IPS-20b (cell line): Measurements from ENCODE around the gene CITED4.

Source experiments
- H3K27ac ChIP-seq: one replicate; pipeline ENCODE4 v1.5.1; 2013; ENCODE audit warnings: low read length
- H3K27me3 ChIP-seq: 2 replicates; pipeline ENCODE4 v1.6.1; 2013; ENCODE audit warnings: mild to moderate bottlenecking, low read length, inconsistent platforms; ENCODE audit not compliant: insufficient read depth
- H3K36me3 ChIP-seq: 2 replicates; pipeline ENCODE4 v1.6.1; 2013; ENCODE audit warnings: low read depth, mild to moderate bottlenecking, inconsistent platforms, low read length, moderate library complexity; ENCODE audit not compliant: insufficient read depth
- H3K4me1 ChIP-seq: 2 replicates; pipeline ENCODE4 v1.6.1; 2013; ENCODE audit warnings: mild to moderate bottlenecking, control low read depth, inconsistent platforms, low read length, moderate library complexity; ENCODE audit not compliant: insufficient read depth
- H3K4me3 ChIP-seq: 2 replicates; pipeline ENCODE4 v1.5.1; 2013; ENCODE audit warnings: mild to moderate bottlenecking, low read length, inconsistent platforms
- H3K9ac ChIP-seq: 2 replicates; pipeline ENCODE4 v1.6.1; 2013; ENCODE audit warnings: low read depth, mild to moderate bottlenecking, inconsistent platforms, low read length, moderate library complexity
- H3K9me3 ChIP-seq: 2 replicates; pipeline ENCODE4 v1.6.1; 2013; ENCODE audit warnings: mild to moderate bottlenecking, low read depth, low read length, inconsistent platforms; ENCODE audit not compliant: insufficient read depth

The CITED4 gene

DNA sequence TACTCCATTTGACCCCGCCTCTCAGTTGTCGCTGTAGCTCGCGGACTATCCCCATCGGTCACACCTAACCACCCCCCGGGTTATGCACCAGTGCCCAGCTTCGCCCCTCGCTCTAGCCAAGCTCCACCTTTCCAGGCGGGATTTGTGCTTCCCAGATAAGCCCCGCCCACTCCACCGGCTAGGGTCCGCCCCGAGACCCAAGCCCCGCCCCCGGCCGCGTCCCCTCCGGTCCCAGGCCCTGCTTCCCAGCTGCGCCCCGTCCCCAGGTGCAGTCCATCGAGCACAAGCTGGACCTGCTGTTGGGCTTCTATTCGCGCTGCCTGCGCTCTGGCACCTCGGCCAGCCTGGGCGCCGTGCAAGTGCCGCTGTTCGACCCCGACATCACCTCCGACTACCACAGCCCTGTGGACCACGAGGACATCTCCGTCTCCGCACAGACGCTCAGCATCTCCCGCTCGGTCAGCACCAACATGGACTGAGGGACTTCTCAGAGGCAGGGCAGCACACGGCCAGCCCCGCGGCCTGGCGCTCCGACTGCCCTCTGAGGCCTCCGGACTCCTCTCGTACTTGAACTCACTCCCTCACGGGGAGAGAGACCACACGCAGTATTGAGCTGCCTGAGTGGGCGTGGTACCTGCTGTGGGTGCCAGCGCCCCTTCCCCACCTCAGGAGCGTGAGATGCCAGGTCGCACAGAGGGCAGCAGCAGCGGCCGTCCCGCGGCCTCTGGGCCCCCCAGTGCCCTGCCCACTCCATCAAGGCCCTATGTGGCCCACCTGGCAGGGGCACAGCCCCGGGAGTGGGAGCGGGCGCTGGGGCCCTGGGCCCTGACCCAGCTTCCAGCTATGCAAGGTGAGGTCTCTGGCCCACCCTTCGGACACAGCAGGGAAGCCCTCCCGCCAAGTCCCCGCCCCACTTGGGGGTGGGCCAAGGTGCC lies 23.9 kb downstream of the CITED4 start:
- no peak overlapping the region for H3K9ac ChIP-seq
- H3K4me1 ChIP-seq = no peaks in the 10 kb centered on the region
- H3K4me3 ChIP-seq = no peak overlapping the region
- no peak overlapping the region for H3K27ac ChIP-seq
- H3K27me3 ChIP-seq = no peaks in the 10 kb centered on the region
- no peaks in the 10 kb centered on the region for H3K9me3 ChIP-seq
- H3K36me3 ChIP-seq = no peaks in the 10 kb centered on the region

DNA sequence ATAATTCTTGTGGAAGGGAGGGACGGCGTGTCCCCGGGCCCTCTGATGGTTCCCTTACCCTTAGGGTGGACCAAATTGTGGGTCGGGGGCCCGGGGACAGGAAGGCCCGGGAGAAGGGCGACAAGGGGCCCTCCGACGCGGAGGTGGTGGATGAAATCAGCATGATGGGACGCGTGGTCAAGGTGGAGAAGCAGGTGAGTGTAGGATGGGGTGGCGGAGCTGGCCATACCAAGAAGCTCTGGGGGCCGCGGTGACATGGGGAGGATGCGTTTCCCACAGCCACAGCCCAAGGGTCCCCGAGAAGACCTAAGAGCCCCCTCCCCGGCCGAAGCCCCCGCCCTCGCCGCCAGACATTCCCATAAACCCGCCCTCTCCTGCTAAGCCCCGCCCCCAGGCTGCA lies 24.6 kb downstream of the CITED4 start:
- Histone ChIP-seq H3K4me1 (no peaks in the 10 kb centered on the region), H3K36me3 (no peaks in the 10 kb centered on the region), H3K27ac (no peak overlapping the region), H3K9me3 (no peaks in the 10 kb centered on the region), H3K9ac (no peak overlapping the region), H3K4me3 (no peak overlapping the region), H3K27me3 (no peaks in the 10 kb centered on the region)

DNA sequence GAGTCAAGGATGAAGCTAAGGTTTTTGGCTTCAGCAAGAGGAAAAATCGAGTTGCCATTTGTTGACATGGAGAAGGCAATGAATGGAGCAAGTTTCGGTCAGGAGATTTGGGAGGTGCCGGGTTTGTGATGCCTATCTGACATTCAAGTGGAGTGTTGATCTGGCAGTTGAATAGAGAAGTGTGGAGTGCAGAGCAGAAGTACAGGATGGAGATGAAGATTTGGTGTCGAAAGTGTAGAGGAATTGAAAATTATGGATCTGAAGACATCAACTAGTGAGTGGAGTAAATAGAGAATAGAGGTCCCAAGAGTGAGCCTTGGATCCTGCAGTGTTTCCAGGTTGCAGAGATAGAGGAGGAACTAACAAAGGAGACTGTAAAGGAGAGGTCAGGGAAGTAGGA lies 25.9 kb downstream of the CITED4 start:
- Histone ChIP-seq H3K9ac (no peak overlapping the region), H3K9me3 (no peaks in the 10 kb centered on the region), H3K27ac (no peak overlapping the region), H3K27me3 (no peaks in the 10 kb centered on the region), H3K4me3 (no peak overlapping the region), H3K4me1 (no peaks in the 10 kb centered on the region), H3K36me3 (no peaks in the 10 kb centered on the region)

DNA sequence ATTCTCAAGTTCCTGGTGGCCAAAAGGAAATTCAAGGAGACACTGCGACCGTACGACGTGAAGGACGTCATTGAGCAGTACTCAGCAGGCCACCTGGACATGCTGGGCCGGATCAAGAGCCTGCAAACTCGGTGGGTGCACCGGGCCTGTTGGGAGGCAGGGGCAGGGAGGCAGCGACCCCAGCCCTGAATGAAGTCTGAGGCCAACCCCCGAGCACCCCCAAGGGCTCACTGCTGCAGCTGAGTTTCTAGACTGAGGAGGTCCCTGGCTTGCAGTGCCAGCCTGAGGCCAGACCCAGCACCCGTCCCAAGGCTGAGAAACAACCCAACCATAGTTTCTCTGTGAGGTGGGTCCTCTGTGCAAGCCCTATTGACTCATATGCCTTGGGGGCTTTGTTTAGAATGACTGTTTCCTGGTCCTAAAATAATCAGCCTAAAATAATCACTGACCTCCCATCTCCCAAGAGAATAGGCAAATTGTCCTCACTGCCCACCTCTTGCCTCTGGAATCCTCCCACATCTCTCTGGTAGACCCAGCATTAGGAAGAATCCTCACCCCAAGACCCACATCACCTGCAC lies 27.1 kb downstream of the CITED4 start:
- H3K27ac ChIP-seq = no peak overlapping the region
- H3K4me3 ChIP-seq = no peak overlapping the region
- no peaks in the 10 kb centered on the region for H3K27me3 ChIP-seq
- no peak overlapping the region for H3K9ac ChIP-seq
- H3K9me3 ChIP-seq = no peaks in the 10 kb centered on the region
- no peaks in the 10 kb centered on the region for H3K4me1 ChIP-seq
- no peaks in the 10 kb centered on the region for H3K36me3 ChIP-seq

DNA sequence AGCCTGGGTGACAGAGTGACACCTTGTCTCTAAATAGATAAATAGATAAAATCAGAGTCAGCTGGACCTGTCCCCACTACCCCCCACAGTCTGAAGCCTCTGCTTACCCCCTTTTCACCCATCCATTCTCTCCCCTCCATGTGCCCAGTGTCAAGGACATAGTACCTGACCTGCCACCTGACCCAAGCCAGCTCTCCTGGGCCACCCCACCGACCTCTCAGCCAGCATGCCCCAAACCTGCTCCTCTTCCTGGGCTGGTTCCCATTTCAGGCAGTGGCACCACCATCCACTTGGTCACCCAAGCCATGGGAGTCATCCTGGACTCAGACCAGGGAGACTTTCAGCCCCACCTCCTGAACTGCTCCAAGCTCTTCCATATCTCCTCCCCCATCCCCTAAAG lies 28.2 kb downstream of the CITED4 start:
- Histone ChIP-seq H3K9me3 (no peaks in the 10 kb centered on the region), H3K36me3 (no peaks in the 10 kb centered on the region), H3K9ac (no peak overlapping the region; the same call in 1 of the 2 replicates), H3K27ac (no peak overlapping the region), H3K4me1 (no peaks in the 10 kb centered on the region), H3K4me3 (no peak overlapping the region), H3K27me3 (no peaks in the 10 kb centered on the region)

DNA sequence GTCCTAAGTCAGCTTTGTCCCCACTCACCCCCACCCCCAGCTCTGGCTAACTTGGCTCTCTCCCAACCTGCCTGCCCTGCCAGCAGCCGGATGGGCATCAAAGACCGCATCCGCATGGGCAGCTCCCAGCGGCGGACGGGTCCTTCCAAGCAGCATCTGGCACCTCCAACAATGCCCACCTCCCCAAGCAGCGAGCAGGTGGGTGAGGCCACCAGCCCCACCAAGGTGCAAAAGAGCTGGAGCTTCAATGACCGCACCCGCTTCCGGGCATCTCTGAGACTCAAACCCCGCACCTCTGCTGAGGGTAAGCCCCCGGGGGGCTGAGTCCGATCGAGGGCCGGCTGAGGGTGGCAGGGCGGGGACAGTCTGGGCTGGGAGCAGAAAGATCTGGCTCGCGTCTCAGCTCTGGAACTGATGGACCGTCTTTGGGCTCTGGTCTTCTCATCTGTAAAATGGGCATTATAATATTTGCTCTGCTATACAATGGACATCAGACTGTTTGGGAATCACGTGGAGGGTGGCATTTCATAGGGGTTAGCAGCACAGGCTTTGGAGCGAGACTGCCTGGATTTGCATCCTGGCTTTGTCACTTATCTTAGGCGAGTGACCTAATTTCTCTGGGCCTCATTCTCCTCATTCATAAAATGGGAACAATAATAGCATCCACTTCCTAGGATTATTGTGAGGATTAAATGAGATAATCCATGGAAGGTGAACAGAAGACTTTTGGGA lies 31.0 kb downstream of the CITED4 start:
- no peaks in the 10 kb centered on the region for H3K9me3 ChIP-seq
- no peak overlapping the region for H3K27ac ChIP-seq
- H3K4me3 ChIP-seq = no peak overlapping the region
- H3K36me3 ChIP-seq = no peaks in the 10 kb centered on the region
- H3K9ac ChIP-seq = no peak overlapping the region
- H3K27me3 ChIP-seq = no peaks in the 10 kb centered on the region
- H3K4me1 ChIP-seq = no peaks in the 10 kb centered on the region

DNA sequence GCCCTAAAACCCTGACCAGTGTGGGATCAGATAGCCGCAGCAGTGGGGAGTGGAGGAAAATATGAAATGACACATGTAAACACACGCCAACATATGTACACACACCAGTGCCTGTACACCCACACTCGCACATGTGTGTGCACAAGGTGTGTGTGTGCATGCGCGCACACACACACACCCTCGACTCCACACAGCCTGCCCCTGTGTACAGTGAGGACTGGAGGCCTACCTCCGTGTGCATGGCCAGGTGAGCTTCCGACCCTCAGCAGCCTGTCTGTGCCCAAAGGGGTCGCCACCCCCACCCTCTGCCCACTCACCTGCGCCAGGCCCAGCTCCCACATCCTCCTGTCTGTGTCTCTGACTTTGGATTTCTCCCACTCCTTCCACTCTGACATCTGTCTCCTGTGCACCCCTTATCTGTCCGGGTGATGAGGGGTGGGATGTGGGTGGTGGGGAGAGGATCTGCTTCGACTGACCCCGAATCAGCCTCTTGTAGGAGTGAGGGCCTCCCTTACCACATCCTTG lies 31.7 kb downstream of the CITED4 start:
- H3K27me3 ChIP-seq = no peaks in the 10 kb centered on the region
- no peaks in the 10 kb centered on the region for H3K9me3 ChIP-seq
- no peak overlapping the region for H3K27ac ChIP-seq
- H3K4me3 ChIP-seq = no peak overlapping the region
- no peak overlapping the region for H3K9ac ChIP-seq
- no peaks in the 10 kb centered on the region for H3K36me3 ChIP-seq
- H3K4me1 ChIP-seq = 0 out of 2 replicates have a peak, but pooled peaks cover 3% of the 10 kb centered on the region

DNA sequence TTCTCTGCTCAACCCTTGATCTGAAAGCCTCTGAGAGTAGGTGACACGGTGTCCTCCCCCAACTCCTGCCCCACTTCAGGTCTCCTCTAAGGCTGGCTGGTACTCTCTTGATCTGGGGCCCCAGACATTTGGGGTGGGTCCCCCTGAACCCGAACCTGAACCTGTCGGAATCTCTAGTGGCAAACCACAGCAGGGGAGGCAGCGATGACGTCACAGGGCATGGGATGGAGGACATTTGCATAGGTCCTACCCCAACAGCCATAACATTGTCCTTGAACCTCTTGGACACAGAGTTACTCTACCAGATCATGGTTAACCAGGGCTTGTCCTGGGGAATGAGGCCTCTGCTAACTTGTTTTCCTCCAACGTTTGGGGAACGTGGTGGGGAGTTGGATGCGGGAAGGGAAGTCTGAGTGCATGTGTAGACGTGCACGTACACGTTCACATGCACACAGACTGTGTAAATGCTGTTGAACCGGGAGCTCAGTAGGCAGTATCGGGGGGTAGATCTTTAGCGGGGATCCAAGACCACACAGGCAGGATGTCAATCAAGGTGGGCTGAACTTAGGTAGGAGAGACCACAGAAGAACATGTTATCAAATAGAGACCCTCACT lies 32.4 kb downstream of the CITED4 start:
- H3K4me1 ChIP-seq = peaks cover 8% of the 10 kb centered on the region; the same call in 1 of the 2 replicates
- no peak overlapping the region for H3K9ac ChIP-seq
- no peak overlapping the region for H3K27ac ChIP-seq
- no peaks in the 10 kb centered on the region for H3K9me3 ChIP-seq
- no peak overlapping the region for H3K4me3 ChIP-seq
- H3K27me3 ChIP-seq = no peaks in the 10 kb centered on the region
- H3K36me3 ChIP-seq = no peaks in the 10 kb centered on the region

DNA sequence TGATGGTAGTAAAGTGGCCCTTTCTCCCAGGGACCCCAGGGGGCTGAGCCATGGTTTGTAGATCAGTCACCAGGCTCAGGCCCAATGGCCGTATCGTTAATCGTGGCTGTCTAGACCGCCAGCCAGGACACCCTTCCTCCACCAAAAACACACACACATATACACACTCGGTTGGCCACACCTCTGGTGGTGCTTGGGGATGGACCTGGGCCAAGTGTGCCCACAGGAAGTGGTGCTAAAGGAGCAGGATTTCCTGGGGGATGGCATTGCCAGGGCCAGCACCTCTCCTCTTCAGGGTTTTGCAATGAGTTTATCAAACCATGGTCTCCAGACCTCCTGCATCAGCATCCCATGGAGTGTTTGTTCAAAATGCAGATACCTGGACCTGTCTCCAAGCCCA lies 36.2 kb downstream of the CITED4 start:
- Histone ChIP-seq H3K27me3 (no peaks in the 10 kb centered on the region), H3K9me3 (no peaks in the 10 kb centered on the region), H3K36me3 (no peaks in the 10 kb centered on the region), H3K4me3 (no peak overlapping the region), H3K9ac (no peak overlapping the region), H3K27ac (no peak overlapping the region), H3K4me1 (peaks cover 12% of the 10 kb centered on the region; the same call in 1 of the 2 replicates)

DNA sequence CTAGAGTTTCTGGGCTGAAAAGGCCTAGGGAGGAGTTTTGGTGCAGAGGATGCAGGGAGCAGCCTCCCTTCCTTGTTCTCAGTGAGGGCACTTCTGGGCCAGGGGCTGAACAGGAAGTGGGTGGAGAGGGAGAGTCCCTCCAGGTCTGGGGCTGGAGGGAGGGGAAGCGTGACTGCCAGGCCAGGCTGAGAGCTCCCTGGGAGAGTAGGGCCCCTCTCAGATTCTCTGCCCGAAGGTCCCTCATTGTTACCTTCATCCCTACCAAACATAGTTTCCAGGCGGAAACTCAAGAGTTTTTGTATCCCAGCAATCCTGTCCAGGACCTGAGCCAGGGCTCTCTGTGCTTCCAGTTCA lies 36.8 kb downstream of the CITED4 start:
- no peak overlapping the region for H3K4me3 ChIP-seq
- no peaks in the 10 kb centered on the region for H3K36me3 ChIP-seq
- H3K9me3 ChIP-seq = no peaks in the 10 kb centered on the region
- H3K27ac ChIP-seq = no peak overlapping the region
- H3K4me1 ChIP-seq = peaks cover 12% of the 10 kb centered on the region; the same call in 1 of the 2 replicates
- H3K9ac ChIP-seq = peak overlapping the region; percentile 9
- H3K27me3 ChIP-seq = no peaks in the 10 kb centered on the region
